ENCODE measurements around the gene NCL. TPM values are rescaled to one million over a fixed set of nuclear protein-coding genes. Genes with fewer than 3 reads are reported as not detected.

NCL gene
- polyA plus RNA-seq, 1 of the 3 experiments (the other 2 are of a cell fraction): 256 TPM

DNA sequence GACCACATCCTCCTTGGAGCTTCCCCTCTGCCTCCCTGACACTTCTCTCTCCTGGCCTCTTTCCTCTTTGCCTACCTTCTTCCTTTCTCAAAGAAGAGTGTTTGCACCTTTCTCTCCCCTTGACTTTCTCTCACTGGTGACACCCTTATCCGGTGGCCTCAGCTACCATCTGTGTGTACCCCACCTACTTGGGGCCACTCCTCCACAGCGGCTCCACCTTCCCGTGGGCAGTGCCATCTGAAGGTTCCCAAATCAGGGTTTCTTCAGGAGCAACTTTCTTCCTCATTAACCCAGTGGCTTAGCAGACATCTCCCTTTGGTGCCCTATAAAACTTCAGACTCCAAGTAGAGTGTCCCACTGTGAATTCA is 5.3 kb upstream of the NCL start (continued):
- no peak for TF ChIP-seq MXI1 (IDR thresholded peaks at IDR 0.05; ENCODE audit: low read depth, low read length)
- TF ChIP-seq TAF1 (IDR thresholded peaks at IDR 0.05; ENCODE audit: borderline replicate concordance, low read depth, low read length): no peak
- no peak for TF ChIP-seq TCF12 (IDR thresholded peaks at IDR 0.05)
- TF ChIP-seq FOSL2 (IDR thresholded peaks at IDR 0.05; ENCODE audit: borderline replicate concordance, low read depth): no peak

DNA sequence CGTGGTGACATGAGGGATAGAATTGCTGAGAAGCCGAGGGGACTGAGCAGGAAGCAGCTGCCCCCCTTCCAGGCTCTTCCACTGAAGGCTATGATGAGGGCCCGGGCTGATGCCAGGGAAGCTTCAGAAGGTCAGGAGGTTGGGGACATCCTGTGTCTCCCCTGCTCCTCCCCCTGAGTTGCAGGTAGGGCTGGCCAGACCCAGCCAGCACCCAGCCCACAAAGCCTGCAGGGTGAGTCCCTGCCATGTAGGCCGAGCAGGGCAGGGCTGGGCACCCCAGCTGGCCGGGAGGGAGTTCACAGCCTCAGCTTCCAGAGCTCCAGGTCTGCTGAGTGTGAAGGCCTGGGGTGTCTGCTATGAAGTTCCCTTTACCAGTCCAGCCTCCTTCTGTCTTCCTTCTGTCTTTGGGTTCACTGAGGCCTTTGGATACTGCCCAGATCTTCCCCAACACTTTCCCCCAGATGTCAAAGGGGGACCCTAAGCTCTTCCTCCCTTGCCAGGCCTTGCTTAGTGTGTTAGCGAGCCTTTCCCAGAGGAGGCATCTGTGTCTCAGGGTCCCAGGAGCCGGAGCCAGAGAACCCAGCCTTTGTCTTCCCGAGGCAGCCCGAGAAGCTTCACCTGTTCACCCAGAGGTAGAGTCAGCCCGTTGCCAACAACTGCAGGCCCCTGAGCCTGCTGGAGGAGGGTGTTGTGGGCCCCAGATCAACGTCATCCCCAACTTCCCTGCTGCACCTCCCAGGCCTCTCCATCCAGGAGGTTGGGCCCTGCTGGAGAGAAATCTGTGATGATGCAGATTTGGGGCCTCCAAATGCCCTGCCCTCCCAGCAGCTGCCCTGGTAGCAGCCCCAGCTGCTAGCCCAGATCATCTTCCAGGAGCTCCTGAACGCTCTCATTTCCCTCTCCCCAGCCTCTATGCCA is 3.6 kb upstream of the NCL start:
- Histone ChIP-seq H3K4me1 (ENCODE audit: control insufficient read depth in 1 of 2, insufficient read depth in 2 of 2, low read depth in 1 of 2, low read length in 1 of 2) (peaks cover 1 to 10% of the 10 kb centered on the region in 2 experiments; a peak in 3 of 4 replicates), H3K27ac (ENCODE audit: low read depth in 2 of 2, low read length in 1 of 2) (no peak overlapping the region), H3K9me3 (no peaks in the 10 kb centered on the region), H3K4me3 (ENCODE audit: low read depth in 2 of 2, low read length in 1 of 2) (no peak overlapping the region), H3K9ac (no peak overlapping the region), H3F3A (replicated peaks; ENCODE audit: insufficient read depth) (peaks cover 12% of the 10 kb centered on the region), H3K27me3 (ENCODE audit: insufficient read depth) (no peaks in the 10 kb centered on the region), H3K9me2 (no peaks in the 10 kb centered on the region), H4K20me1 (ENCODE audit: insufficient read depth) (peaks cover 12% of the 10 kb centered on the region), H2AFZ (ENCODE audit: low read depth) (no peak overlapping the region), H3K36me3 (replicated peaks in 1 of 2; ENCODE audit: control insufficient read depth in 1 of 2, insufficient read depth in 2 of 2, low read length in 1 of 2) (peaks cover 4 to 6% of the 10 kb centered on the region in 2 experiments), H3K4me2 (no peak overlapping the region), H3K79me2 (ENCODE audit: insufficient read depth) (peaks cover 22% of the 10 kb centered on the region)
- WGBS (ENCODE audit: low lambda C conversion rate): 88% methylated on average over 9 of the region's 12 CpGs
- DNase-seq: no peak
- TF ChIP-seq MEF2A (IDR thresholded peaks at IDR 0.05; ENCODE audit: borderline replicate concordance, low read depth): no peak
- TF ChIP-seq, protein P1, sequence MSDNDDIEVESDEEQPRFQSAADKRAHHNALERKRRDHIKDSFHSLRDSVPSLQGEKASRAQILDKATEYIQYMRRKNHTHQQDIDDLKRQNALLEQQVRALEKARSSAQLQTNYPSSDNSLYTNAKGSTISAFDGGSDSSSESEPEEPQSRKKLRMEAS (IDR thresholded peaks at IDR 0.05; ENCODE audit: low read depth): no peak
- no peak for TF ChIP-seq POLR2AphosphoS5 (IDR thresholded peaks at IDR 0.05; ENCODE audit: low read depth, low read length)
- no peak for TF ChIP-seq RAD21 (IDR thresholded peaks at IDR 0.05; ENCODE audit: low read length)
- TF ChIP-seq, protein P2, sequence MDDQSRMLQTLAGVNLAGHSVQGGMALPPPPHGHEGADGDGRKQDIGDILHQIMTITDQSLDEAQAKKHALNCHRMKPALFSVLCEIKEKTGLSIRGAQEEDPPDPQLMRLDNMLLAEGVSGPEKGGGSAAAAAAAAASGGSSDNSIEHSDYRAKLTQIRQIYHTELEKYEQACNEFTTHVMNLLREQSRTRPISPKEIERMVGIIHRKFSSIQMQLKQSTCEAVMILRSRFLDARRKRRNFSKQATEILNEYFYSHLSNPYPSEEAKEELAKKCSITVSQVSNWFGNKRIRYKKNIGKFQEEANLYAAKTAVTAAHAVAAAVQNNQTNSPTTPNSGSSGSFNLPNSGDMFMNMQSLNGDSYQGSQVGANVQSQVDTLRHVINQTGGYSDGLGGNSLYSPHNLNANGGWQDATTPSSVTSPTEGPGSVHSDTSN (IDR thresholded peaks at IDR 0.05): no peak
- TF ChIP-seq GATA2 (CRISPR knock-in tag; IDR thresholded peaks at IDR 0.05): no peak
- TF ChIP-seq, protein P3, sequence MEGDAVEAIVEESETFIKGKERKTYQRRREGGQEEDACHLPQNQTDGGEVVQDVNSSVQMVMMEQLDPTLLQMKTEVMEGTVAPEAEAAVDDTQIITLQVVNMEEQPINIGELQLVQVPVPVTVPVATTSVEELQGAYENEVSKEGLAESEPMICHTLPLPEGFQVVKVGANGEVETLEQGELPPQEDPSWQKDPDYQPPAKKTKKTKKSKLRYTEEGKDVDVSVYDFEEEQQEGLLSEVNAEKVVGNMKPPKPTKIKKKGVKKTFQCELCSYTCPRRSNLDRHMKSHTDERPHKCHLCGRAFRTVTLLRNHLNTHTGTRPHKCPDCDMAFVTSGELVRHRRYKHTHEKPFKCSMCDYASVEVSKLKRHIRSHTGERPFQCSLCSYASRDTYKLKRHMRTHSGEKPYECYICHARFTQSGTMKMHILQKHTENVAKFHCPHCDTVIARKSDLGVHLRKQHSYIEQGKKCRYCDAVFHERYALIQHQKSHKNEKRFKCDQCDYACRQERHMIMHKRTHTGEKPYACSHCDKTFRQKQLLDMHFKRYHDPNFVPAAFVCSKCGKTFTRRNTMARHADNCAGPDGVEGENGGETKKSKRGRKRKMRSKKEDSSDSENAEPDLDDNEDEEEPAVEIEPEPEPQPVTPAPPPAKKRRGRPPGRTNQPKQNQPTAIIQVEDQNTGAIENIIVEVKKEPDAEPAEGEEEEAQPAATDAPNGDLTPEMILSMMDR (IDR thresholded peaks at IDR 0.05): no peak
- TF ChIP-seq, protein P4, sequence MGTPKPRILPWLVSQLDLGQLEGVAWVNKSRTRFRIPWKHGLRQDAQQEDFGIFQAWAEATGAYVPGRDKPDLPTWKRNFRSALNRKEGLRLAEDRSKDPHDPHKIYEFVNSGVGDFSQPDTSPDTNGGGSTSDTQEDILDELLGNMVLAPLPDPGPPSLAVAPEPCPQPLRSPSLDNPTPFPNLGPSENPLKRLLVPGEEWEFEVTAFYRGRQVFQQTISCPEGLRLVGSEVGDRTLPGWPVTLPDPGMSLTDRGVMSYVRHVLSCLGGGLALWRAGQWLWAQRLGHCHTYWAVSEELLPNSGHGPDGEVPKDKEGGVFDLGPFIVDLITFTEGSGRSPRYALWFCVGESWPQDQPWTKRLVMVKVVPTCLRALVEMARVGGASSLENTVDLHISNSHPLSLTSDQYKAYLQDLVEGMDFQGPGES (IDR thresholded peaks at IDR 0.05; ENCODE audit: low read depth, low read length): no peak
- no peak for TF ChIP-seq TAF1 (IDR thresholded peaks at IDR 0.05; ENCODE audit: borderline replicate concordance, low read depth, low read length)
- TF ChIP-seq EP300 (IDR thresholded peaks at IDR 0.05; ENCODE audit: borderline replicate concordance in 1 of 2, low read depth in 1 of 2, low read length in 1 of 2): no peak
- no peak for TF ChIP-seq FOXJ3 (CRISPR knock-in tag; IDR thresholded peaks at IDR 0.05)
- no peak for TF ChIP-seq NFIC (IDR thresholded peaks at IDR 0.05; ENCODE audit: borderline replicate concordance)
- ChIA-PET CTCF (interaction anchor here (0.8 to 8.2 kb wide), 7 partner anchors 10 to 145 kb away, joined by 3 to 56 read pairs (median 4); no protein-coding TSS in a partner anchor), POLR2A (interaction anchor here (1.5 kb wide), 1 partner anchor 15 kb away, joined by 3 read pairs; no protein-coding TSS in a partner anchor)
